Measurements from ENCODE around the gene PAX3. TPM values are rescaled to one million over a fixed set of nuclear protein-coding genes. Genes with fewer than 3 reads are reported as not detected.
A peak's percentile ranks its signal among the peaks of the same experiment; 100 is the strongest.

The PAX3 gene
- total and polyA plus RNA-seq, 4 donors: not detected

DNA sequence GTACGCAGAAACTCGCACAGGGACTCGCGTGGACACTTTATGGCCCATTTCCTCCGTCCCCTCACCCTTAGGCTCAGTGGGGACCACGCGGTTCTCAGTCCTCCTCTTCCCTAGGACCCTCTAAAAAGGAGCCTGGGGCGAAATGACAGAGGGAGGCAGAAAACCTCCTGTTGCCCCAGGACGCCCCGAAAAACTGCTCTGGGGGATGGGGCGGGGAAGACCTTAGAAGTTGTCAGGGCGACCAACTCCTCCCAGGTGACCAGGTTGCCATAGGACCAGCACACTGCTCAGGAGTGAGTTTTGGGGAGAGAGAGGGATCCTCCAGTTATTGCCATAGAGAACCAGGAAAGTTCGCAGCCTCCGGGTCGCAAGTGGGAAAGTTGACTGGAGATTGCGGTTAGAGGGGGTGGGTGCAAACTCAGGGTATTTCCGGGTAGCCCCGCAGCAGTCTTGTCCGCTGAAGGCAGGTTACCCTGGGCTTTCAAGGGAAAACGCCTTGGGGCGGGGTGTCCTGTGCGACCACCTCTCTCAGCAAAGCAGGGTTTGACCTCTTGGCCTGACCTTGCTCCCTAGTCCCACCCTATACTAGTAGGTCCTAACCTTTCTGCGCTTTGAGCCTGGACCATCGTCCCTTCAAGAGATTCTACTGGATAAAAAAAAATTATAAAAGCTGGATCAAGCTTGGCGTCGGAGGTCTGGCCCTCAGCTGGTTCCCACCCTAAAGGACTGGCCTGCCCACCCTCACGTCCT, 7.8 kb upstream of the PAX3 start:
- Histone ChIP-seq H3K9ac (ENCODE audit: low read depth in 1 of 2, low read length in 2 of 2) (no peak overlapping the region), H3K4me1 (ENCODE audit: control insufficient read depth in 4 of 4, insufficient read depth in 4 of 4, low read length in 3 of 4) (peaks cover 8 to 24% (median 21%) of the 10 kb centered on the region in 4 donors), H3K27ac (ENCODE audit: low read depth in 1 of 2, low read length in 2 of 2) (no peak overlapping the region), H3K27me3 (ENCODE audit: control insufficient read depth in 4 of 4, insufficient read depth in 4 of 4, low read length in 3 of 4) (peaks cover 10 to 37% (median 23%) of the 10 kb centered on the region in 4 donors), H3K4me3 (ENCODE audit: low read depth in 1 of 3, low read length in 3 of 3) (peak overlapping the region in 2 of 3 donors; percentile 58 to 64), H3K9me3 (ENCODE audit: control insufficient read depth in 4 of 4, low read length in 3 of 4) (peaks cover 0 to 4% (median 2%) of the 10 kb centered on the region in 4 donors), H3K36me3 (ENCODE audit: control insufficient read depth in 4 of 4, insufficient read depth in 3 of 4, low read depth in 1 of 4, low read length in 3 of 4) (no peaks in the 10 kb centered on the region)
- TF ChIP-seq FOXA2 (IDR thresholded peaks at IDR 0.05) (no peak), HNF4A (conservative IDR thresholded peaks at IDR 0.05) (no peak), YY1 (IDR thresholded peaks at IDR 0.05) (no peak), RAD21 (IDR thresholded peaks at IDR 0.05) (no peak), TAF1 (conservative IDR thresholded peaks at IDR 0.05) (no peak), JUND (IDR thresholded peaks at IDR 0.05) (no peak), RXRA (IDR thresholded peaks at IDR 0.05) (no peak), EGR1 (IDR thresholded peaks at IDR 0.05; ENCODE audit: low read depth in 2 of 2) (no peak), NR2F2 (IDR thresholded peaks at IDR 0.05) (no peak), FOXA1 (IDR thresholded peaks at IDR 0.05) (no peak), GABPA (IDR thresholded peaks at IDR 0.05 in 1 of 2, conservative IDR thresholded peaks at IDR 0.05 in 1 of 2) (no peak)
- TF ChIP-seq, protein P1, sequence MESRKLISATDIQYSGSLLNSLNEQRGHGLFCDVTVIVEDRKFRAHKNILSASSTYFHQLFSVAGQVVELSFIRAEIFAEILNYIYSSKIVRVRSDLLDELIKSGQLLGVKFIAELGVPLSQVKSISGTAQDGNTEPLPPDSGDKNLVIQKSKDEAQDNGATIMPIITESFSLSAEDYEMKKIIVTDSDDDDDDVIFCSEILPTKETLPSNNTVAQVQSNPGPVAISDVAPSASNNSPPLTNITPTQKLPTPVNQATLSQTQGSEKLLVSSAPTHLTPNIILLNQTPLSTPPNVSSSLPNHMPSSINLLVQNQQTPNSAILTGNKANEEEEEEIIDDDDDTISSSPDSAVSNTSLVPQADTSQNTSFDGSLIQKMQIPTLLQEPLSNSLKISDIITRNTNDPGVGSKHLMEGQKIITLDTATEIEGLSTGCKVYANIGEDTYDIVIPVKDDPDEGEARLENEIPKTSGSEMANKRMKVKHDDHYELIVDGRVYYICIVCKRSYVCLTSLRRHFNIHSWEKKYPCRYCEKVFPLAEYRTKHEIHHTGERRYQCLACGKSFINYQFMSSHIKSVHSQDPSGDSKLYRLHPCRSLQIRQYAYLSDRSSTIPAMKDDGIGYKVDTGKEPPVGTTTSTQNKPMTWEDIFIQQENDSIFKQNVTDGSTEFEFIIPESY (IDR thresholded peaks at IDR 0.05): no peak
- TF ChIP-seq, protein P2, sequence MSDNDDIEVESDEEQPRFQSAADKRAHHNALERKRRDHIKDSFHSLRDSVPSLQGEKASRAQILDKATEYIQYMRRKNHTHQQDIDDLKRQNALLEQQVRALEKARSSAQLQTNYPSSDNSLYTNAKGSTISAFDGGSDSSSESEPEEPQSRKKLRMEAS (IDR thresholded peaks at IDR 0.05): no peak
- TF ChIP-seq, protein P3, sequence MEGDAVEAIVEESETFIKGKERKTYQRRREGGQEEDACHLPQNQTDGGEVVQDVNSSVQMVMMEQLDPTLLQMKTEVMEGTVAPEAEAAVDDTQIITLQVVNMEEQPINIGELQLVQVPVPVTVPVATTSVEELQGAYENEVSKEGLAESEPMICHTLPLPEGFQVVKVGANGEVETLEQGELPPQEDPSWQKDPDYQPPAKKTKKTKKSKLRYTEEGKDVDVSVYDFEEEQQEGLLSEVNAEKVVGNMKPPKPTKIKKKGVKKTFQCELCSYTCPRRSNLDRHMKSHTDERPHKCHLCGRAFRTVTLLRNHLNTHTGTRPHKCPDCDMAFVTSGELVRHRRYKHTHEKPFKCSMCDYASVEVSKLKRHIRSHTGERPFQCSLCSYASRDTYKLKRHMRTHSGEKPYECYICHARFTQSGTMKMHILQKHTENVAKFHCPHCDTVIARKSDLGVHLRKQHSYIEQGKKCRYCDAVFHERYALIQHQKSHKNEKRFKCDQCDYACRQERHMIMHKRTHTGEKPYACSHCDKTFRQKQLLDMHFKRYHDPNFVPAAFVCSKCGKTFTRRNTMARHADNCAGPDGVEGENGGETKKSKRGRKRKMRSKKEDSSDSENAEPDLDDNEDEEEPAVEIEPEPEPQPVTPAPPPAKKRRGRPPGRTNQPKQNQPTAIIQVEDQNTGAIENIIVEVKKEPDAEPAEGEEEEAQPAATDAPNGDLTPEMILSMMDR (IDR thresholded peaks at IDR 0.05; ENCODE audit: low read depth, low read length, missing input control): no peak
- TF ChIP-seq, protein P4, sequence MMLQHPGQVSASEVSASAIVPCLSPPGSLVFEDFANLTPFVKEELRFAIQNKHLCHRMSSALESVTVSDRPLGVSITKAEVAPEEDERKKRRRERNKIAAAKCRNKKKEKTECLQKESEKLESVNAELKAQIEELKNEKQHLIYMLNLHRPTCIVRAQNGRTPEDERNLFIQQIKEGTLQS (IDR thresholded peaks at IDR 0.05): no peak
- 3% methylated on average over 27 of the region's 27 CpGs for WGBS
- DNase-seq (ENCODE audit: low spot score): no peak

DNA sequence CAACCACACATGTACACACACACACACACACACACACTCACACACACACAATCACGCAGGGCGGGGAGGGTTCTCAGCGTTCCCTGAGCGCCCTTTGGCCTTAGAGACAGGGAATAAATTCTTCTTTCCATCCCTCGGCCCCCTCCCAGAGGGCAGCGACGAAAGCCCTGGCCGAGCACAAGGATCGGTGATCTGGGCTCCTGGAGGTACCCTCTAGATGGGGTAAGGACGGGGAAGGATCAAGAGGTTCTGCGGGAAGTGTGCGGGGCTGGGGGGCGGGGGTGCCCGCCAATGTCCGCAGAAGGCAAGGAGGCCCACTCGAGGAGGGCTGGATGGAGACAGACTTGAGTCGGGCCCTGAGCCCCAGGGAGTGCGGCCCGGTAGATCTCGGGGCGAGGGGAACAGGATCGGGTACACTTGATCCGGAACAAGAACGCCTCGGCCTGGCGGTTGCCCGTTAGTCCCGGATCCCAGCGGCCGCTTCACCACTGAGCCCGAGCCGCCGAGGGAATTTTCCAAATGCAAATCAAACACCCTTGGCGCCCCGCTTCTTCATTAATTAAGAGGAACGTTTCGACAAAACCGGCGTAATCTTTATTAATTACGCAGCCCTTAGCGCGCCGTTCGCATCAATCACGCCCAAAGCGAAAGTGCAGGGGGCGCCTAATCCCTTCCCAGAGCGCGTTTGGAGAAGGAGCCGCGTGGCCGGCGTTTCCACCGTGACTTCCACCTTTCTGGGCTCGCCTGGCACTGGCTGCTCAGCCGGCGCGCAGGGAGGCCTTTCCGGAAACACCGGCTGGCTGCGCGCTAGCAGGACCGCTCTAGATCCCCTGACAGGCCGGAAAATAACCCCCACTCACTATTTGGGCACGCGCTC, 7.0 kb upstream of the PAX3 start:
- TF ChIP-seq, protein P1 (IDR thresholded peaks at IDR 0.05): no peak
- TF ChIP-seq HNF4A (conservative IDR thresholded peaks at IDR 0.05) (no peak), FOXA2 (IDR thresholded peaks at IDR 0.05) (no peak), JUND (IDR thresholded peaks at IDR 0.05) (no peak), NR2F2 (IDR thresholded peaks at IDR 0.05) (no peak), YY1 (IDR thresholded peaks at IDR 0.05) (no peak)
- TF ChIP-seq, protein P5, sequence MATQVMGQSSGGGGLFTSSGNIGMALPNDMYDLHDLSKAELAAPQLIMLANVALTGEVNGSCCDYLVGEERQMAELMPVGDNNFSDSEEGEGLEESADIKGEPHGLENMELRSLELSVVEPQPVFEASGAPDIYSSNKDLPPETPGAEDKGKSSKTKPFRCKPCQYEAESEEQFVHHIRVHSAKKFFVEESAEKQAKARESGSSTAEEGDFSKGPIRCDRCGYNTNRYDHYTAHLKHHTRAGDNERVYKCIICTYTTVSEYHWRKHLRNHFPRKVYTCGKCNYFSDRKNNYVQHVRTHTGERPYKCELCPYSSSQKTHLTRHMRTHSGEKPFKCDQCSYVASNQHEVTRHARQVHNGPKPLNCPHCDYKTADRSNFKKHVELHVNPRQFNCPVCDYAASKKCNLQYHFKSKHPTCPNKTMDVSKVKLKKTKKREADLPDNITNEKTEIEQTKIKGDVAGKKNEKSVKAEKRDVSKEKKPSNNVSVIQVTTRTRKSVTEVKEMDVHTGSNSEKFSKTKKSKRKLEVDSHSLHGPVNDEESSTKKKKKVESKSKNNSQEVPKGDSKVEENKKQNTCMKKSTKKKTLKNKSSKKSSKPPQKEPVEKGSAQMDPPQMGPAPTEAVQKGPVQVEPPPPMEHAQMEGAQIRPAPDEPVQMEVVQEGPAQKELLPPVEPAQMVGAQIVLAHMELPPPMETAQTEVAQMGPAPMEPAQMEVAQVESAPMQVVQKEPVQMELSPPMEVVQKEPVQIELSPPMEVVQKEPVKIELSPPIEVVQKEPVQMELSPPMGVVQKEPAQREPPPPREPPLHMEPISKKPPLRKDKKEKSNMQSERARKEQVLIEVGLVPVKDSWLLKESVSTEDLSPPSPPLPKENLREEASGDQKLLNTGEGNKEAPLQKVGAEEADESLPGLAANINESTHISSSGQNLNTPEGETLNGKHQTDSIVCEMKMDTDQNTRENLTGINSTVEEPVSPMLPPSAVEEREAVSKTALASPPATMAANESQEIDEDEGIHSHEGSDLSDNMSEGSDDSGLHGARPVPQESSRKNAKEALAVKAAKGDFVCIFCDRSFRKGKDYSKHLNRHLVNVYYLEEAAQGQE (IDR thresholded peaks at IDR 0.05): no peak
- DNase-seq (ENCODE audit: low spot score): no peak
- H3K9me3 ChIP-seq (ENCODE audit: control insufficient read depth in 4 of 4, low read length in 3 of 4): peaks cover 0 to 4% (median 2%) of the 10 kb centered on the region in 4 donors
- H3K27ac ChIP-seq (ENCODE audit: low read depth in 1 of 2, low read length in 2 of 2): no peak overlapping the region
- 2% methylated on average over 66 of the region's 66 CpGs for WGBS
- H3K4me1 ChIP-seq (ENCODE audit: control insufficient read depth in 4 of 4, insufficient read depth in 4 of 4, low read length in 3 of 4): peaks cover 8 to 26% (median 23%) of the 10 kb centered on the region in 4 donors
- no peak overlapping the region for H3K9ac ChIP-seq (ENCODE audit: low read depth in 1 of 2, low read length in 2 of 2)
- no peaks in the 10 kb centered on the region for H3K36me3 ChIP-seq (ENCODE audit: control insufficient read depth in 4 of 4, insufficient read depth in 3 of 4, low read depth in 1 of 4, low read length in 3 of 4)
- peaks cover 15 to 35% (median 25%) of the 10 kb centered on the region in 4 donors for H3K27me3 ChIP-seq (ENCODE audit: control insufficient read depth in 4 of 4, insufficient read depth in 4 of 4, low read length in 3 of 4)
- H3K4me3 ChIP-seq (ENCODE audit: low read depth in 1 of 3, low read length in 3 of 3): peak overlapping the region; percentile 46 to 64 (median 58)
